Large intestine (tissue), 3 donors: ENCODE data around the gene UNC93B1. TPM values are rescaled to one million over a fixed set of nuclear protein-coding genes. Genes with fewer than 3 reads are reported as not detected.
"Not testable (repeated sequence)": the region's sequence is repeated elsewhere in the genome, so short reads cannot be mapped to it uniquely, and the experiment has no call there.

ENCODE experiments used
- DNase-seq, 2 donors: peaks; one replicate each; pipeline versions ENCODE4 v3.0.0 to v3.0.0-alpha.2; 2013
- H3K27ac ChIP-seq: one replicate; pipeline ENCODE4 v1.5.1; 2013; ENCODE audit warnings: low read length
- H3K27me3 ChIP-seq: 2 replicates; pipeline ENCODE4 v1.6.1; 2013; ENCODE audit warnings: low read length; ENCODE audit not compliant: control insufficient read depth, insufficient read depth
- H3K36me3 ChIP-seq: 2 replicates; pipeline ENCODE4 v1.6.1; 2013; ENCODE audit warnings: low read length; ENCODE audit not compliant: control insufficient read depth, insufficient read depth
- H3K4me1 ChIP-seq: one replicate; pipeline ENCODE4 v1.6.1; 2013; ENCODE audit warnings: low read length; ENCODE audit not compliant: control insufficient read depth, insufficient read depth
- H3K4me3 ChIP-seq: one replicate; pipeline ENCODE4 v1.5.1; 2013; ENCODE audit warnings: low read length
- H3K9me3 ChIP-seq: one replicate; pipeline ENCODE4 v1.6.1; 2013; ENCODE audit warnings: mild to moderate bottlenecking, low read depth, low read length, moderate library complexity; ENCODE audit not compliant: control insufficient read depth
- WGBS: methylation state at CpG from one replicate; pipeline ENCODE4 v1.1.5; 2013; ENCODE audit warnings: low lambda C conversion rate; ENCODE audit not compliant: insufficient coverage; 5-methylcytosine and 5-hydroxymethylcytosine counted together
- polyA plus RNA-seq: library from polyadenylated mRNA; unstranded; fragments of 120-200 nt; gene quantifications from one replicate; pipeline ENCODE4 v1.2.1, GENCODE V29; 2013

Gene UNC93B1
- polyA plus RNA-seq, 1 donor, result 20.1 TPM

DNA sequence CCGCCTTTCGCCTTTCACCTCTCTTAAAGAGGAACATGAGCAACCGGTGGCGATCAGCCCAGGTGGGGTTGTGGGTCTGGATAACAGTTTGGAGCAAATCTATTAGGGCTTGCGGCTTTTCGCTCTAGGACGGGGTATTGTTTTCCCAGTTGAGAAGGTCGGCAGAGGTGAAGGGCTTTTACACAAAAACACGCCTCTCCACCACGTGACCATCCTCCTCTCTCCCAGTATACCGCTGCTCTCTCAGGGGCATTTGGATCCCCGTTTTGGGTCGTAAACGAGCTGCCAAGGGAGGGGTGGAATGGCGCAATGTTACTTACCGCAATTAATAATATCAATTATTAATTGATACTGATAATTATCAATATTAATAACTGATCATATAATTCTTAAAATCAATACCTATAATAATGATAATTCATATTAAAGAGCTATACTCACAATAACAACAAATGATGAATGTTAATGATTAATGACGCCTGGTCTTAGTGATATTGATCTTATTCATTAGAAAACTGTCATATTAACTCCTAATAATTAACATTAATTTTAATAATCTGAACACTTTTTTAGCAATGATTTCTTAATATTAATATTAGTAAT, 21.5 kb downstream of the UNC93B1 start:
- H3K9me3 ChIP-seq, H3K4me3 ChIP-seq, H3K27ac ChIP-seq, DNase-seq, H3K4me1 ChIP-seq, H3K36me3 ChIP-seq, H3K27me3 ChIP-seq: not testable (repeated sequence)
- 100% methylated on average over 1 of the region's 17 CpGs for WGBS

DNA sequence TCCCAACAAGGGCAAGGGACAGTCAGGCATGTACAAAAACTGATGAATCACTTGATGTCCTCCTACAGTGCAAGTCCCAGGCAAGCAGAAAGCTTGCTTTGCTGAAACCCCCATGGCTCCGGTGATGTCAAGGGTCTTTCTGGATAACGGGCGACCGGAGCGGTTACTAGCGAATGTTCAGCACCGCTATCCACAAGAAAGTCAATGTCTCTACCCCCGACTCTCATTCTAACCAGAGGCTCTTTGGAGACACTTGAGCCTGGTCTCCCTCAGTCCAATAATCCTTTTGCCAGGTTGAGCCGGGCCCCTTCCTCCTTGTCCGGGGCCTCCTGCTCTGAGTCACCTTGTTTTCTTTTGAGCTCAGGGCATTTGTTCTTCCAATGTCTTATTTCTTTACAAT, 22.7 kb downstream of the UNC93B1 start:
- not testable (repeated sequence) for DNase-seq, H3K27me3 ChIP-seq, H3K27ac ChIP-seq, H3K4me3 ChIP-seq, H3K36me3 ChIP-seq, H3K4me1 ChIP-seq, H3K9me3 ChIP-seq
- no CpG with 5 or more reads among the region's 10 CpGs for WGBS

DNA sequence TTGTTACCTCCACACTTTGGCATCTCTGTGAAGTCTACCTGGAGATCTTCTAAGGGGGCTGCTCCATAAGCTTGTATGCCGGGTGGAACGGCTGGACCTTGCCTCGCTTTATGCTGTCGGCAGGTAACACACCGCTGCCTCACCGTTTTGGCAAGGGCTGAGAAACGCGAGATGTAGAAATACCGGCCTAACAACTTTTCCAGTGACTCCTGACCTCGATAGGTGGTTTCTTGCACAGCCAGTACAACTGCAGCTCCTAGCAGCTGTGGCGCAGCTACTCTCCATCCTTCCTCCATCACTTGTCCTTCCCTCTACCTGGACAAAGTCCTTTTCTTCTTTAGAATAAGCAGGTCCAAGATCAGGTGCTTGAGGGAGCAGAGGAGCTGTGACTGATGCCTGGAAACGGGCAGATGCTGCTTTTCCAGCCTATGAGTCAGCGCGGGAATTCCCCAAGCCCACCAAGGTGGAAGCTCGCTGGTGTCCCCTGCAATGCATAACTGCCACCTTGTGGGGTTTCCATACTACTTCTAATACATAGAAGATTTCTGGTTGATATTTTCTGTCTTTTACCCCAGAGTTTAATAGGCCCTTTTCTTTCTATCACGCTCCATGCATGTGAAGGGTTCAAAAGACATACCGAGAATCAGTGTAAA, 25.0 kb downstream of the UNC93B1 start:
- not testable (repeated sequence) for H3K9me3 ChIP-seq, H3K27me3 ChIP-seq, H3K4me1 ChIP-seq, H3K36me3 ChIP-seq, H3K27ac ChIP-seq, H3K4me3 ChIP-seq
- peak in 1 of 2 donors; percentile 77 for DNase-seq
- WGBS, result no CpG with 5 or more reads among the region's 17 CpGs

DNA sequence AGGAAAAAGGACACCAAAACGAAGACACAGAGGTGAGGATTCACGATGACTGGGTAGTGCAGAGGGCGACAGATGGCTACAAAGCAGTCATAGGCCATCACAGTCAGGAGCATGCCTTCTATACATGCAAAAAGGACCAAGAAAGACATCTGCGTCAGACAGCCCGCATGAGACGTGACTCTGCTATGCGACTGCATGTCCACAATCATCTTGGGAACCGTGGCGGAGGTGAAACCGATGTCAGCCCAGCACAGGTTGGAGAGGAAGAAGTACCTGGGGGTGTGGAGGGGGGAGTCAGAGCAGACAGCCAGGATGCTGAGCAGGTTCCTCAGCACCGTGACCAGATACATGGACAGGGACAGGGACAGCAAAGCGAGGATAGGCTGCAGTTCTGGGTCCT, 29.2 kb downstream of the UNC93B1 start:
- no CpG with 5 or more reads among the region's 12 CpGs for WGBS
- not testable (repeated sequence) for DNase-seq, H3K27ac ChIP-seq, H3K27me3 ChIP-seq, H3K9me3 ChIP-seq, H3K36me3 ChIP-seq, H3K4me1 ChIP-seq, H3K4me3 ChIP-seq

GRCh38 chr11:67965830-67966348, 38.0 kb downstream of the UNC93B1 start:
- H3K4me3 ChIP-seq, H3K4me1 ChIP-seq, H3K36me3 ChIP-seq, H3K27ac ChIP-seq, H3K9me3 ChIP-seq, H3K27me3 ChIP-seq, DNase-seq: not testable (repeated sequence)
- WGBS, result no CpG with 5 or more reads among the region's 19 CpGs

DNA sequence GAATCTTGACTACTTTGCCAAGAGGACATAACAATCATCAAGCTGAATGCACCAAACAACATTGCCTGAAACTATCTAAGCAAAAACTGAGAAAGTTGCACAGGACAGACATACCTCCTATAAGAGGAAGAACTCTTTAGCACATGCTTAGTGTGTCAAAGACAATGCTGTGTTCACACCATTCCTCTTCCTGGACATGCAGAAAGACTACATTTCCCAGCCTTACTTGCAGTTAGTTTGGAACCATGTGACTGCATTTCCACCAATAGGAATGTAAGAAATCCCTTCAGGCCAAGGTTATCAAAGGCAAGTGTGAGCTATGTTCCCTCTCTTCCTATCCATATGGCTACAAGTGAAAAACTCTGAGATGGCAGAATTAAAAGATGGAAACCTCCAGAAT, 39.2 kb downstream of the UNC93B1 start:
- H3K36me3 ChIP-seq, DNase-seq, H3K9me3 ChIP-seq, H3K4me1 ChIP-seq, H3K4me3 ChIP-seq, H3K27me3 ChIP-seq, H3K27ac ChIP-seq: not testable (repeated sequence)

DNA sequence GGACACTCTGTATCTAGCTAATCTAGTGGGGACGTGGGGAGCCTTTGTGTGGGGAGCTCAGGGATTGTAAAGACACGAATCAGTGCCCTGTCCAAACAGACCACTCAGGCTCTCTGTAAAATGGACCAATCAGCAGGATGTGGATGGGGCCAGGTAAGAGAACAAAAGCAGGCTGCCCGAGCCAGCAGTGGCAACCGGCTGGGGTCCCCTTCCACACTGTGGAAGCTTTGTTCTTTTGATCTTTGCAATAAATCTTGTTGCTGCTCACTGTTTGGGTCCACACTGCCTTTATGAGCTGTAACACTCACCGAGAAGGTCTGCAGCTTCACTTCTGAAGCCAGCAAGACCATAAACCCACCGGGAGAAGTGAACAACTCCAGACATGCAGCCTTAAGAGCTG, 40.0 kb downstream of the UNC93B1 start:
- not testable (repeated sequence) for DNase-seq, H3K4me1 ChIP-seq, H3K27me3 ChIP-seq, H3K4me3 ChIP-seq, H3K27ac ChIP-seq, H3K9me3 ChIP-seq, H3K36me3 ChIP-seq
- no CpG with 5 or more reads among the region's 6 CpGs for WGBS

- not testable (repeated sequence) for H3K4me3 ChIP-seq, H3K36me3 ChIP-seq, DNase-seq, H3K4me1 ChIP-seq, H3K9me3 ChIP-seq, H3K27me3 ChIP-seq, H3K27ac ChIP-seq
- no CpG with 5 or more reads among the region's 16 CpGs for WGBS
Observed at GRCh38 chr11:67963217-67963616, 40.7 kb downstream of the UNC93B1 start.

DNA sequence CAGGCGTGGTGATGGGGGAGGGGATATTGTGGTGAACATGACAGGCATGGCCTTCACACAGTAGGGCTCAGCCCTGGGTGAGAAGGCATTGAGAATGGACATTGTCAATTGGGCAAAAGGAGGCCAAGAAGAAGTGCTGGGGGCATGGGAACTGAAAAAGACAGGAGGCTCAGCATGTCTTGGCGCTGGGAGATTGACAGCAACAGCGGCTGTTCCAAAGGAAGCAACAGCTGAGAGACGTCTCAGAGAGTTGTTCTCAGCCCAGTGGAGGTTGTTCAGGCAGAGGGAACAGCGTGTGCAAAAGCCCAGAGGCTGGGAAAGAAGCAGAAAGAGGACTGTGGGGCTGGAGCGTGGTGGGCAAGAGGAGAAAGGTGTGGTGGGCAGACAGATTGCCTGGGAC, 47.7 kb downstream of the UNC93B1 start:
- H3K9me3 ChIP-seq, H3K36me3 ChIP-seq, H3K4me3 ChIP-seq, H3K27ac ChIP-seq, DNase-seq, H3K4me1 ChIP-seq, H3K27me3 ChIP-seq: not testable (repeated sequence)
- no CpG with 5 or more reads among the region's 6 CpGs for WGBS

DNA sequence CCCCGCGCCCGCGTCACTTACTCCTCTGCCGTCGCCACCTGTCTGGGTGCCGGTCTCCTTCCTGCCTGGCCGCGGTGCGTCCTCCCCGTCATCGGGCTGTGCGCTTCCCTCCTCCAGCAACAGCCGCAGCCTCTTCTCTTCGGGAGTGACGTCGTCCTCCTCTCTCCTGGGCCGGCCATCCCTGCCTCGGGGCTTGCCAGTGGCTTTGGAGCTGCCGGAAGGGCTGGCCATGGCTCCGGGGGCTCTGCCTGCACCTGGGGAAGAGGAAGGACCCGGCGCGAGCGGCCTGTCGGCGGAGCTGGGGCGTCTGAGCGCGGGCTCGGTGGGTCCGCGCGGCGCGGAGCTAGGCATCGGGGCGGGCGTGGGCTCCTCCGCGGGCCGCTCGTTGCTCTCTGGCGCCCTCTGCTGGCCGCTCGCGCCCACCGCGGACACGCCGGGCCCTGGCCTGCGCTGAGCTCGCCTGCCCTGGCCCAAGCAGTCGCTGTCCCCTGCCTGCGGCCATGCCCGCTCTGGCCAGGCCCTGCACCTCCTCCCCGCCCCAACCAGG, 48.4 kb downstream of the UNC93B1 start:
- H3K9me3 ChIP-seq, H3K4me1 ChIP-seq, H3K27me3 ChIP-seq, H3K36me3 ChIP-seq, H3K27ac ChIP-seq: not testable (repeated sequence)
- WGBS, result no CpG with 5 or more reads among the region's 57 CpGs
- H3K4me3 ChIP-seq, result peak overlapping the region; percentile 51
- peak; percentile 46 to 78 for DNase-seq

DNA sequence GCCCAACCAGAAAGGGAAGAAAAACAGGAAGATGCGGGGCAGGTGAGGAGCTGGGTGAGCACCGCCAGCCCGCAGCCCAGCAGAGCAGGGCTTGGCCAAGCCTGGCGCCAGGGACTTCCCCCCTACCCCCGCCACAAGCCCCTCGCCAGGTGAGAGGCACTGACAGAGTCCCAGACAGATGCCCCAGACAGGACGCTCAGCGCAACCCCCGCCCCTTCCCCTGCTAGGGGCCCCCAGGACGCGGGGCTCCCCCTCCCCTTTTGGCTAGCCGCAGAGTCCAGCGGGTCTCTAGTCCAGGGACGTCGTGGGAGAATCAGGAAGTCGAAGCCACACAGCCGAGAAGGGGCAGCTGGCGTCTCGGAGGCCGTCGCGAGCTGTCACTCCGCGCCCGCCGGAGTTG, 48.9 kb downstream of the UNC93B1 start:
- H3K9me3 ChIP-seq, H3K36me3 ChIP-seq, H3K4me1 ChIP-seq, H3K27ac ChIP-seq, H3K27me3 ChIP-seq: not testable (repeated sequence)
- WGBS, result no CpG with 5 or more reads among the region's 26 CpGs
- H3K4me3 ChIP-seq, result peak overlapping the region; percentile 51
- DNase-seq, result peak in 1 of 2 donors; percentile 20
